NB4 (cell line): ENCODE data around the gene ANKRD33B.

Experiments
- DNase-seq: peaks from one replicate; pipeline ENCODE4 v3.0.0; 2010; ENCODE audit warnings: low read depth
- H3K4me3 ChIP-seq: one replicate; pipeline ENCODE4 v1.5.1; 2011; ENCODE audit warnings: mild to moderate bottlenecking, low read depth, low read length, moderate library complexity
- CTCF ChIP-seq: IDR thresholded peaks from one replicate; pipeline ENCODE4 v1.5.1; 2012; ENCODE audit warnings: low read depth, low read length
- MAX ChIP-seq: IDR thresholded peaks from 2 replicates; pipeline ENCODE4 v1.6.1; 2011; ENCODE audit warnings: low read depth, low read length
- MYC ChIP-seq: IDR thresholded peaks from 2 replicates; pipeline ENCODE4 v1.6.1; 2011; ENCODE audit warnings: low read depth, low read length
- POLR2A ChIP-seq: IDR thresholded peaks from 2 replicates; pipeline ENCODE4 v1.6.1; 2011; ENCODE audit warnings: mild to moderate bottlenecking; ENCODE audit not compliant: insufficient read length; ENCODE audit errors: extremely low read depth

Gene ANKRD33B

GRCh38 chr5:10705747-10706146, 141.9 kb downstream of the ANKRD33B start:
- DNase-seq: no peak
- no peak overlapping the region for H3K4me3 ChIP-seq
- TF ChIP-seq MYC: no peak
- TF ChIP-seq MAX: no peak
- no peak for TF ChIP-seq POLR2A
- TF ChIP-seq CTCF: no peak

- DNase-seq: no peak
- TF ChIP-seq MYC (no peak), POLR2A (no peak), CTCF (no peak), MAX (no peak)
- H3K4me3 ChIP-seq: no peak overlapping the region
Observed at GRCh38 chr5:10706326-10706725, 142.5 kb downstream of the ANKRD33B start.
